T-cell (primary cell): Measurements from ENCODE around the gene SLC6A8. TPM values are rescaled to one million over a fixed set of nuclear protein-coding genes. Genes with fewer than 3 reads are reported as not detected.

ENCODE experiments used
- ATAC-seq, 4 experiments: fragments of 200-7000 bp in 3 of 4; fragments of 150-1000 bp in 1 of 4; cut with Tn5 transposase; replicated peaks in 1 of 4; 1 replicate in 3 of 4; 2 replicates in 1 of 4; pipeline ENCODE4 v1.10.0; 2021; ENCODE audit warnings: moderate library complexity in 3 of 4, mild to moderate bottlenecking in 2 of 4, moderate number of reproducible peaks in 1 of 4
- CTCF ChIA-PET, 2 donors: fragments of 300-600 bp; sonication (Branson Sonifier 250); formaldehyde crosslinking; loops; one replicate each; lab custom pipeline; 2022; ENCODE audit warnings: antibody characterized with exemption in 2 of 2; lab: Charles Lee
- POLR2A ChIA-PET, 2 donors: fragments of 300-600 bp; sonication (Branson Sonifier 250); formaldehyde crosslinking; loops; one replicate each; lab custom pipeline; 2022; ENCODE audit warnings: antibody characterized with exemption in 2 of 2; lab: Charles Lee
- DNase-seq, 35 experiments: peaks; one replicate each; pipeline versions ENCODE4 v3.0.0 to v3.0.0-alpha.2; 2013 to 2023
- H3K27ac ChIP-seq: one replicate; pipeline ENCODE4 v1.5.1; 2013; ENCODE audit warnings: low read length
- H3K27me3 ChIP-seq, 2 experiments: replicated peaks in 1 of 2; 1 replicate in 1 of 2; 2 replicates in 1 of 2; pipeline versions ENCODE4 v1.6.1 to v1.7.0; 2013; ENCODE audit warnings: low read length in 1 of 2, mixed read lengths in 1 of 2; ENCODE audit not compliant: control insufficient read depth in 2 of 2, insufficient read depth in 2 of 2; ENCODE audit errors: extremely low read depth in 1 of 2
- H3K36me3 ChIP-seq, 2 donors: 1 replicate in 1 of 2; 2 replicates in 1 of 2; pipeline versions ENCODE4 v1.6.1 to v1.7.0; 2013; ENCODE audit warnings: low read length in 1 of 2; ENCODE audit not compliant: control insufficient read depth in 2 of 2, insufficient read depth in 1 of 2; ENCODE audit errors: extremely low read depth in 1 of 2
- H3K4me1 ChIP-seq, 2 experiments: 1 replicate in 1 of 2; 2 replicates in 1 of 2; pipeline versions ENCODE4 v1.6.1 to v1.7.0; 2013; ENCODE audit warnings: low read length in 2 of 2, mixed read lengths in 1 of 2; ENCODE audit not compliant: insufficient read depth in 2 of 2, control insufficient read depth in 1 of 2; ENCODE audit errors: extremely low read depth in 1 of 2
- H3K4me3 ChIP-seq, 2 donors: 1 replicate in 1 of 2; 2 replicates in 1 of 2; pipeline versions ENCODE4 v1.5.1 to v1.7.0; 2013; ENCODE audit warnings: mild to moderate bottlenecking in 2 of 2, low read length in 1 of 2, moderate library complexity in 1 of 2; ENCODE audit not compliant: control insufficient read depth in 1 of 2; ENCODE audit errors: extremely low read depth in 1 of 2
- H3K9me3 ChIP-seq: 2 replicates; pipeline ENCODE4 v1.7.0; 2013
- H3K27ac Mint-ChIP-seq, 2 donors: one replicate each; pipeline ENCODE4 v1.8.0; 2020 to 2021; ENCODE audit warnings: mild to moderate bottlenecking in 2 of 2, mixed read lengths in 2 of 2
- H3K27me3 Mint-ChIP-seq, 2 donors: one replicate each; pipeline ENCODE4 v1.8.0; 2021 to 2022; ENCODE audit warnings: mixed read lengths in 2 of 2
- H3K36me3 Mint-ChIP-seq: one replicate; pipeline ENCODE4 v1.8.0; 2021; ENCODE audit warnings: mixed read lengths
- H3K4me1 Mint-ChIP-seq, 3 donors: one replicate each; pipeline ENCODE4 v1.8.0; 2020 to 2022; ENCODE audit warnings: mixed read lengths in 3 of 3, mild to moderate bottlenecking in 1 of 3
- H3K4me3 Mint-ChIP-seq, 3 donors: one replicate each; pipeline ENCODE4 v1.8.0; 2020 to 2022; ENCODE audit warnings: mild to moderate bottlenecking in 3 of 3, mixed read lengths in 3 of 3, moderate library complexity in 3 of 3
- H3K9me3 Mint-ChIP-seq, 3 donors: one replicate each; pipeline ENCODE4 v1.8.0; 2020 to 2022; ENCODE audit warnings: mixed read lengths in 3 of 3
- WGBS: methylation state at CpG from one replicate; pipeline ENCODE4 v1.1.5; 2013; ENCODE audit warnings: missing lambda C conversion rate; ENCODE audit not compliant: insufficient coverage; 5-methylcytosine and 5-hydroxymethylcytosine counted together
- total RNA-seq, 35 experiments: library from RNA in 6 of 35; stranded (reverse) in 6 of 35; fragments of 120-200 nt in 1 of 35; gene quantifications; one replicate each; pipeline versions ENCODE4 v1.2.1 to v1.2.4 and lab custom pipeline; 2013 to 2026

SLC6A8 gene
- total RNA-seq, 5 donors from 2014 or later (not counting 1 experiment from before 2014, with no cell fraction given): 0.89 to 2.3 (median 1.9) TPM

DNA sequence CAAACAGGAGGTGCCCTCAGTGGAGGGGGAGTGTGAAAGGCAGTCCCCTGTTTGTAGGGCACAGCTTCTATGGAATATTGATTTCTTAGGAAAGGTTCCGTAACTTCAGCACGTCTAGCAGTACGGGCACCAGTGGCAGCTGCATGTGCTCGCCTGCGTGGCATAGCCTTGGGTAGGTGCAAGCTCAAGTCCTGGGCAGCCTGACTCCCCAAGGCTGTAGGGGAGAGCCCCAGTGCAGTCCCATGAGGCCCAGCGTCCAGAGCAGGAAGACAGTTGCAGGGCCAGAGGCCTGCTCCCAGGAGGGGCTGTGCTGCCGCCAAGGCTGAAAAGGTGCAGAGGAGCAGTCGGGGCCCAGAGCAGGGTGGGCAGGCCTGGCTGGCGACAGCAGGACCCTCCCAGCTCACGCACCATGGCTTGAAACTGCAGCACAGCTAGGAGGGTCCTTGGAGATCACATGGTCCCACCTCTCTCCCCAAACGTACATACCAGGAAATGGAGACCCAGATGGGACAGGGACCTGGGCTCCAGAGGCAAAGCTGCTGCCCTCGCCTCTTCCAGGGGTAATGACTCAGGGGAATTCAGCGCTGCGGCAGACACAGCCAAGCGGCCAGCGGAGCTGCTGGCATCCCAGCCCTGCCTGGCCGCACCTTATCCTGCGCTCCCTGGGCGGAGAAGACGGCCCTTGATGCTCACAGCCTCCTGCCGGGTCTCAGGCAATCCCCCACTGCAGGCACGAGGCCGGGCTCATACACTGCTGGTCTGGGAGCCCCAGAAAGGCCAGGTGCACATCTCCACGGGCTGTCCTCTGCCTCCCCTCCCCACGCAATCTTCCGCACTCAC is 46.8 kb upstream of the SLC6A8 start:
- Histone ChIP-seq H3K9me3 (no peaks in the 10 kb centered on the region), H3K4me3 (no peak overlapping the region), H3K4me1 (peaks cover 0 to 21% of the 10 kb centered on the region in 2 experiments), H3K36me3 (no peaks in the 10 kb centered on the region), H3K27me3 (peaks cover 6 to 65% of the 10 kb centered on the region in 2 experiments), H3K27ac (no peak overlapping the region)
- H3K27ac Mint-ChIP-seq: no peak overlapping the region
- peaks cover 10 to 20% (median 14%) of the 10 kb centered on the region in 3 donors for H3K4me1 Mint-ChIP-seq
- no peak for ATAC-seq
- peak overlapping the region in 1 of 3 donors; percentile 37 for H3K4me3 Mint-ChIP-seq
- 48% methylated on average over 10 of the region's 26 CpGs for WGBS
- H3K36me3 Mint-ChIP-seq: no peaks in the 10 kb centered on the region
- H3K27me3 Mint-ChIP-seq: peaks cover 16 to 33% of the 10 kb centered on the region in 2 donors
- POLR2A ChIA-PET: no interaction called here
- no peak for DNase-seq
- CTCF ChIA-PET: no interaction called here
- no peaks in the 10 kb centered on the region for H3K9me3 Mint-ChIP-seq

DNA sequence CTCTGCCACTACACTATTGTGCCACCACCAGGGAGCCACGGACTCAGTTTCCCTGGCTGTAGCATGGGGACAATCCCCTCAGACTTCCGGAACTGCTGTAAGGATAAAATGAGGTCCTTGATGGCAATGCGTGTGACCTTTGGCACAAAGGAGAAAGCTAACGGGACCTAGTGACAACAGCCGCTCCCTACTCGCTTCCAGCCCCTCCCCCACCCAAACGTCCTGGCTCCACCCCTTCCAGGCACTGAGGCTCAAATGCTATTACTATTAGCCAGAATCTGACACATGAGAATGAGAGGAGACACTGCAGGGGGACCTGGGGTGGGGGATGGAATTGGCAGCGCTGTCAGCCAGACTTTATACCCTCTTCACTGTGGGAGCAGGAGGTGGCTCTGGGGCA is 46.1 kb upstream of the SLC6A8 start:
- ATAC-seq: no peak
- Mint-ChIP-seq H3K36me3 (no peaks in the 10 kb centered on the region), H3K9me3 (no peaks in the 10 kb centered on the region), H3K4me1 (peaks cover 10 to 20% (median 14%) of the 10 kb centered on the region in 3 donors), H3K4me3 (peak overlapping the region in 1 of 3 donors; percentile 37), H3K27me3 (peaks cover 20 to 38% of the 10 kb centered on the region in 2 donors), H3K27ac (no peak overlapping the region)
- H3K36me3 ChIP-seq: no peaks in the 10 kb centered on the region
- H3K27ac ChIP-seq: no peak overlapping the region
- H3K27me3 ChIP-seq: peaks cover 8 to 72% of the 10 kb centered on the region in 2 experiments
- DNase-seq: no peak
- no peaks in the 10 kb centered on the region for H3K9me3 ChIP-seq
- ChIA-PET CTCF (no interaction called here), POLR2A (no interaction called here)
- H3K4me3 ChIP-seq: peak overlapping the region in 1 of 2 donors; percentile 0
- H3K4me1 ChIP-seq: peaks cover 0 to 24% of the 10 kb centered on the region in 2 experiments
- no CpG with 5 or more reads among the region's 8 CpGs for WGBS

DNA sequence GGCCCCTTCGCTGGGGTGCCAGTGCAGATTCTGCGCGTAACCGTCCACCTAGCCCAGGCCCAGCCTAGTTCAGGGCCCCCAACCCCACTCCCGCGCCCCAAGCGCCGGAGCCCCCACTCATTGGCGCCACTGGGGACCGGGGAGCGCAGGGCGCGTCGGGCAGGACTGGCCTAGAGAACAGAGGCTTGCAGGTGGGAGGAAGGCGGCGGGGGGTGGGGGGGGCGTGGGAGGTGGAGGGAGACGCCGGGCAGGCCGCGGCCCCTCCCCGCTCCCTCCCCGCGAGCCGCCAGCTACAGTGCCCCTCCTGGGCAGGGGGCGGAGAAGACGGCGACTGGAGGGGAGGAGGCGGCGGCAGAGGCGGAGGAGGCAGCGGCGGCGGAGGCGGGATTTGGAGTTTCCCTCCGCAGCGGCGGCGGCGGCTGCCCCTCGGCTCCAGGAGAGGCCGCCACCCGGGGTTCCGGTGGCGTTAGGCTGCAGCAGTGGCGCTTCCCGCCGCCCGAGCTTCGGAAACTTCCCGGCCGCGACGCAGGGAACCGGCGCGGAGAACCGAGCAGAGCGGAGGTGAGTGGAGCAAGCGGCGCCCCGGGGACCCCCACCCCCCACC is 45.6 kb upstream of the SLC6A8 start:
- H3K9me3 ChIP-seq: no peaks in the 10 kb centered on the region
- peaks cover 8 to 74% of the 10 kb centered on the region in 2 experiments for H3K27me3 ChIP-seq
- ChIA-PET CTCF (no interaction called here), POLR2A (no interaction called here)
- no peak overlapping the region for H3K27ac ChIP-seq
- H3K4me3 Mint-ChIP-seq: peak overlapping the region in 1 of 3 donors; percentile 69
- H3K4me1 ChIP-seq: peaks cover 0 to 27% of the 10 kb centered on the region in 2 experiments
- peak overlapping the region in 1 of 2 donors; percentile 0 for H3K4me3 ChIP-seq
- H3K9me3 Mint-ChIP-seq: no peaks in the 10 kb centered on the region
- WGBS: 2% methylated on average over 21 of the region's 62 CpGs
- peak in 1 of 35 experiments; percentile 25 for DNase-seq
- peaks cover 20 to 38% of the 10 kb centered on the region in 2 donors for H3K27me3 Mint-ChIP-seq
- no peaks in the 10 kb centered on the region for H3K36me3 Mint-ChIP-seq
- ATAC-seq: peak in 1 of 4 experiments; percentile 45
- no peaks in the 10 kb centered on the region for H3K36me3 ChIP-seq
- no peak overlapping the region for H3K27ac Mint-ChIP-seq
- H3K4me1 Mint-ChIP-seq: peaks cover 10 to 20% (median 14%) of the 10 kb centered on the region in 3 donors

DNA sequence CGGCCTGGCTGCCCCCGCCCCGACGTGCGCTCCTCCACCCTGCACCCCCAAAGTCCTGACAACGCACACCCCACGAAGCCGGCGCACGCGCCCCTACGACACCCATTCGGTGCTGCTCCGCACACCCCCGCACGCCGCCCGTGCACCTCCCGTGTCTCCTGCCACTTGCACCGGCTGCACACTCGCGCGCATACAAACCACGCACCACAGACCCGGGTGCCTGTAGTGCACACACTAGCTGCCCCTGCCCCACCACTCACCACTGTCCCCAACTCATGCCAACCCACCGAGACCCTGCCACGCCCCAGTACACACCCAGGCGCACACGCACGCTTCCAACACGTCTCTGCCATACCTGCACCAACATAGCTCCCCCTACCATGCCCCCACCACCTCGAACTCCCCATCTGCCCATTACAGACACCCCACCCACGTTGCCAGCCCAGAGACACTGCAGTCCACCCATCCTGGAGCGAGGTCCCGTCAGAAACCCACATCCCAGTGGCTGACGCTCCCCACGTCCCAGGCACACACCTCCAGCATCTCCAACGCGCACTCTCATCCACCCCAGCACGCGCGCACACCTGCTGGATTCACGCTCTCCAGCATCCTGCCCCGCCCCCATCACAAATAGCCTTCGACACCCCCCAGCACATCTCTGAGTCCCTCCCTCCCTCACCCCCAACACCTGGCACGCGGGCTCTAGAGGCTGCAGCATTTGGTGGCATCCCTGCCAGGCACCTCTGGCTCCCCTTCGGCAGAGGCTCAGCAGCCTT is 44.9 kb upstream of the SLC6A8 start:
- ChIA-PET POLR2A (no interaction called here), CTCF (no interaction called here)
- Histone ChIP-seq H3K4me3 (peak overlapping the region in 1 of 2 donors; percentile 6), H3K27ac (no peak overlapping the region), H3K36me3 (no peaks in the 10 kb centered on the region), H3K9me3 (no peaks in the 10 kb centered on the region), H3K27me3 (peaks cover 8 to 78% of the 10 kb centered on the region in 2 experiments), H3K4me1 (peaks cover 0 to 34% of the 10 kb centered on the region in 2 experiments)
- Mint-ChIP-seq H3K27me3 (peaks cover 20 to 38% of the 10 kb centered on the region in 2 donors), H3K36me3 (no peaks in the 10 kb centered on the region), H3K9me3 (no peaks in the 10 kb centered on the region), H3K4me1 (peaks cover 10 to 22% (median 16%) of the 10 kb centered on the region in 3 donors), H3K27ac (no peak overlapping the region), H3K4me3 (peak overlapping the region; percentile 24 to 69 (median 25))
- no peak for ATAC-seq
- DNase-seq: no peak
- 4% methylated on average over 5 of the region's 48 CpGs for WGBS

DNA sequence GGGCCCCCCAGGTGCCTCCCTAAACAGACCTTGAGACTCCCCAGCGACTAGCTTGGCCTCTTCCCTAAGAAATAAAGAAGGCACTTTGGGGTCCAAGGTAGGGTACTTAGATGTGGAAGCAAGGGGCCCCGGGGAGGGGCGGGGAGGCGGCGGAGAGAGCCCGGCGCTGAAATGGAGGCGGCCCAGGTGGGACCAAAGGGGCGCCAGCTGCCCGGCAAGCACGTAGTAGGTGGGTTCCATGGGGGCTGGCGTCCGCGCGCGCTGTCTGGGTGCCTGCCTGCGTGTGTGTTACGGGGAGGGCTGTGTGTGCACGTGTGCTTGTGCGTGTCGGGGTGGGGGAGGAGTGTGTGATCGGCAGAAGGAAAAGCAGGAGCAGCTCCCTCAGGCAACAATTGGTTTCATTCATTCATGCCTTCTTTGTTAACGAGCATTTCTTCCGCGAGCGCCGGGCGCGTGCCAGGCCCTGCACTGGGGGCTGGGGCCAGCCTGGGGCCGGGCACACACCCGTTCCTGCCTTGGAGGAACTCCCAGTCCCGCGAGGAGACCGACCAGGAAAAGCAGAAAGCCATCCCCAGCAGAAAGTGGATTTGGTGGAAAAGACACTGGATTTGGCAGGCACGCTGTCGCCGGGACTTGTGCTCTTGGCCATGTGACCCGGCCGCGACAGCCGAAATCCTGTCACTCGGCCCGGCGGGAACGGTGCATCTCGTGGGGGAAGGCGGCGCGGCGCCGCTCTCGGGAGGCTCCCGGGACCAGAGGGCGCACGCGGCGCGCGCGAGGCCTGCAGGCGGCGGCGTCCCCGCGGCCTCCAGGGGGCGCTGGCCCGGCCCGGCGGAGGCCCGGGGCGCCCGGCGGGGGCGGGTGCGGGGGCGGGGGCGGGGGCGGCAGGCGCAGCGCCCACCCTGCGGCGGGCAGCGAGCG is 44.0 kb upstream of the SLC6A8 start:
- H3K36me3 Mint-ChIP-seq: no peaks in the 10 kb centered on the region
- POLR2A ChIA-PET: no interaction called here
- H3K4me1 ChIP-seq: peaks cover 0 to 34% of the 10 kb centered on the region in 2 experiments
- peak overlapping the region in 1 of 3 donors; percentile 69 for H3K4me3 Mint-ChIP-seq
- peaks cover 20 to 43% of the 10 kb centered on the region in 2 donors for H3K27me3 Mint-ChIP-seq
- WGBS: 3% methylated on average over 31 of the region's 84 CpGs
- DNase-seq: peak in 1 of 35 experiments; percentile 51
- H3K27ac Mint-ChIP-seq: no peak overlapping the region
- H3K4me1 Mint-ChIP-seq: peaks cover 10 to 22% (median 16%) of the 10 kb centered on the region in 3 donors
- peaks cover 8 to 78% of the 10 kb centered on the region in 2 experiments for H3K27me3 ChIP-seq
- no peaks in the 10 kb centered on the region for H3K36me3 ChIP-seq
- no peak overlapping the region for H3K27ac ChIP-seq
- H3K9me3 Mint-ChIP-seq: no peaks in the 10 kb centered on the region
- ATAC-seq: peak in 3 of 4 experiments; percentile 51 to 63 (median 59)
- no peaks in the 10 kb centered on the region for H3K9me3 ChIP-seq
- peak overlapping the region in 1 of 2 donors; percentile 59 for H3K4me3 ChIP-seq
- CTCF ChIA-PET: interaction anchor here in 1 of 2 donors (1.4 kb wide), 1 partner anchor 702 kb away, joined by 3 read pairs; no protein-coding TSS in a partner anchor
